Stimulated activated naive CD8-positive, alpha-beta T cell treated with anti-CD3 and anti-CD28 coated beads, Interleukin-15, amount 100 ng/mL, for 72 hours (primary cell): Measurements from ENCODE around the gene ZNF391.
"Not testable (repeated sequence)": the region's sequence is repeated elsewhere in the genome, so short reads cannot be mapped to it uniquely, and the experiment has no call there.

Experiments
- ATAC-seq: fragments of 150-1000 bp; cut with Tn5 transposase; 2 replicates; pipeline ENCODE4 v1.10.0; 2021; ENCODE audit warnings: mild to moderate bottlenecking, moderate library complexity
- DNase-seq, 2 donors: peaks; one replicate each; pipeline ENCODE4 v3.0.0; 2021 to 2022
- H3K27ac Mint-ChIP-seq, 2 donors: one replicate each; pipeline ENCODE4 v1.8.0; 2022; ENCODE audit warnings: mild to moderate bottlenecking in 2 of 2, mixed read lengths in 2 of 2, moderate library complexity in 2 of 2
- H3K27me3 Mint-ChIP-seq: one replicate; pipeline ENCODE4 v1.8.0; 2022; ENCODE audit warnings: mixed read lengths
- H3K4me1 Mint-ChIP-seq: one replicate; pipeline ENCODE4 v1.8.0; 2022; ENCODE audit warnings: mild to moderate bottlenecking, mixed read lengths
- H3K4me3 Mint-ChIP-seq, 2 donors: one replicate each; pipeline ENCODE4 v1.8.0; 2022; ENCODE audit warnings: mild to moderate bottlenecking in 2 of 2, mixed read lengths in 2 of 2, moderate library complexity in 1 of 2
- H3K9me3 Mint-ChIP-seq, 2 donors: one replicate each; pipeline ENCODE4 v1.8.0; 2022; ENCODE audit warnings: mixed read lengths in 2 of 2

The ZNF391 gene

DNA sequence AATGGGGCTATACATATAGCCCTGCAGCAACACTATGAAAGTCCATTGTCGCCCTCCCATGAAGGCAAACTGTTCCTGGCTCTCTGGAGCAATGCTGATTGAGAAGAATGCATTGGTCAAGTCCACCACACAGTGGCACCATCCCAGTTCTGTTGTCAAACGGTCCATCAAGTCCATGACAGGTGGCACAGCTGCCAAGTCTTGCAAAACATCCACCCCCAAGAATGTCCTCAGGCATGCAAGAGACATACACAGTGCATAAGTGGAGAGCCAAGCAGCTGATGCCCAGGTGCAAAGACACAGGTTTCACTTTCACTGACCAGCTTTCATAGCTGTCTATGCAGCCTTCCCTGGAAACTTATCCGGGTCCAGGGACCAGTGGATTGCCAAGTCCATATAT is 17.5 kb downstream of the ZNF391 start:
- H3K4me1 Mint-ChIP-seq, result no peaks in the 10 kb centered on the region
- peaks cover 26 to 33% of the 10 kb centered on the region in 2 donors for H3K9me3 Mint-ChIP-seq
- no peaks in the 10 kb centered on the region for H3K27me3 Mint-ChIP-seq
- no peak overlapping the region for H3K27ac Mint-ChIP-seq
- no peak overlapping the region for H3K4me3 Mint-ChIP-seq
- DNase-seq, result no peak
- no peak for ATAC-seq

DNA sequence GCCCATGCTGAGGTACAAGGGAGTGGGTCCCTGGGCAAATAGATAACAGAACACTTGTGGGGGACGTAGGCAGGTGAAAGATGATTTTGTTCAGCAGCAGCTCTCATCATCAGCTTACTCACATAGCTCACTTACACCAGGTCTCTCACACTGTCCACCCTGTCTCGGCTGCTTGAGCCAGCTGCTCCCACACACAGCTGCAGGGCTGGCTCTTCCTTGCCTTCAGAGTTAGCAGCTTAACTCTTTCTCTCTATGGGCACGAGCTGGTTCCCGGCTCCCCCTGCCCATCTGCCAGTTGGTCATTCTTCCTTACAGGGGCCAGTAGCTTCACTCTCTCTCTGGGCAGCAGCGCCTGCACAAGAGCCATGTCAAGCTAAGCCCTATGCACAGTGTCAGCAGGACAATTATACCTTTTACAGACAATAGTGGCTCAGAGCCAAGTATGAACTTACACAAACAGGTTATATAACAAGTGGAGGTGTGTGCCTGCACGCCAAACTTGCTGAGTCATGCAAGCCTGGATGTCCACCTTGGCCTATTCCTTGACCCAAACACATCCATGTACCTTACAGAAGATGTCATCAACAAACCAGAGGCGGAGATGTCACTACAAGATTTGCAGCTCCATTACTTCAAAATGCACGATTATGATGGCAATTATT is 18.7 kb downstream of the ZNF391 start:
- Mint-ChIP-seq H3K9me3 (peaks cover 14 to 21% of the 10 kb centered on the region in 2 donors), H3K27me3 (no peaks in the 10 kb centered on the region), H3K4me3 (no peak overlapping the region), H3K4me1 (no peaks in the 10 kb centered on the region), H3K27ac (no peak overlapping the region)
- DNase-seq (no peak), ATAC-seq (no peak)

- Mint-ChIP-seq H3K4me3 (no peak overlapping the region), H3K9me3 (no peaks in the 10 kb centered on the region), H3K4me1 (no peaks in the 10 kb centered on the region), H3K27ac (no peak overlapping the region), H3K27me3 (peaks cover 8% of the 10 kb centered on the region)
- ATAC-seq (no peak), DNase-seq (no peak)
Observed at GRCh38 chr6:27414300-27414699, 25.7 kb downstream of the ZNF391 start.

DNA sequence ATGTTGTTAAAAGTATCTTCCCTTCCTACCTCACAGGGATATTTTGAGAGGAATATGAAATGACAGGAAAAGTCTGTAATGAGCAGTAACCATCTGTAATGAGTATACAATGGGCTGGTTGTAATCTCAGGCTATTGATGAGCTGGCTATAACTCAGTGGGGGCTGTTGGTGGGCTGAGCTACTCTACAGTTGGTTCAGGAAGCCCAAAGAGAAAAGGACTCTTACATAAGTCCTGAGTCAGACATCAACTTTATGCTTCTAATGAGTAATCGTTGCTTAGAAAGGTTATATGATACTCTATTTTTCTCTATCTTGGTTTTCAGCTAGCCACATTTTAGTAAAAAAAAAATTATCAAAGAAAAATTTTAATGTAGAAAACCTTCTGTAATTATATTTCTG is 26.4 kb downstream of the ZNF391 start:
- H3K9me3 Mint-ChIP-seq, result no peaks in the 10 kb centered on the region
- no peak overlapping the region for H3K27ac Mint-ChIP-seq
- no peak overlapping the region for H3K4me3 Mint-ChIP-seq
- DNase-seq (no peak), ATAC-seq (no peak)
- peaks cover 14% of the 10 kb centered on the region for H3K27me3 Mint-ChIP-seq
- H3K4me1 Mint-ChIP-seq, result no peaks in the 10 kb centered on the region

GRCh38 chr6:27415898-27416297 is 27.3 kb downstream of the ZNF391 start:
- ATAC-seq, result no peak
- Mint-ChIP-seq H3K27ac (no peak overlapping the region), H3K9me3 (no peaks in the 10 kb centered on the region), H3K27me3 (peaks cover 16% of the 10 kb centered on the region), H3K4me3 (no peak overlapping the region), H3K4me1 (no peaks in the 10 kb centered on the region)
- no peak for DNase-seq

DNA sequence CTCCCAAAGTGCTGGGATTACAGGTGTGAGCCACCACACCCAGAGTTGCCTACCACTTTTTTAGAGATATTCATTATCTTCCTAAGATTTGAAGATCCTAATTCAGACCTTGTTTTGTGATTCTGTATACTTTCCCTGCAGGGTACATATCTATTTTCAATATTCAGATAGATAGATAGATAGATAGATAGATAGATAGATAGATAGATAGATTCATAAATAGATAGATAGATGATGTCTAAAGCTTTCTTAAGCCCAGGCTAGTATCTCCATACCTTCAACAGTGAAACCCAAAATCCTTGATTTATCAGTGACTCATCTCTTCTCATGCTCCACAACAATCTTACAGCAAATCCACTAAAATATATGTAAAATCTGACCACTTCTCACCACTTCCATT is 30.8 kb downstream of the ZNF391 start:
- H3K9me3 Mint-ChIP-seq, result no peaks in the 10 kb centered on the region
- H3K4me1 Mint-ChIP-seq, result no peaks in the 10 kb centered on the region
- H3K27ac Mint-ChIP-seq, result no peak overlapping the region
- no peak for DNase-seq
- H3K4me3 Mint-ChIP-seq, result no peak overlapping the region
- H3K27me3 Mint-ChIP-seq, result peaks cover 26% of the 10 kb centered on the region
- no peak for ATAC-seq

- ATAC-seq (no peak), DNase-seq (no peak)
- H3K27me3 Mint-ChIP-seq, result peaks cover 18% of the 10 kb centered on the region
- no peak overlapping the region for H3K4me3 Mint-ChIP-seq
- no peaks in the 10 kb centered on the region for H3K4me1 Mint-ChIP-seq
- H3K27ac Mint-ChIP-seq, result no peak overlapping the region
- no peaks in the 10 kb centered on the region for H3K9me3 Mint-ChIP-seq
Observed at GRCh38 chr6:27422651-27423332, 34.2 kb downstream of the ZNF391 start.

DNA sequence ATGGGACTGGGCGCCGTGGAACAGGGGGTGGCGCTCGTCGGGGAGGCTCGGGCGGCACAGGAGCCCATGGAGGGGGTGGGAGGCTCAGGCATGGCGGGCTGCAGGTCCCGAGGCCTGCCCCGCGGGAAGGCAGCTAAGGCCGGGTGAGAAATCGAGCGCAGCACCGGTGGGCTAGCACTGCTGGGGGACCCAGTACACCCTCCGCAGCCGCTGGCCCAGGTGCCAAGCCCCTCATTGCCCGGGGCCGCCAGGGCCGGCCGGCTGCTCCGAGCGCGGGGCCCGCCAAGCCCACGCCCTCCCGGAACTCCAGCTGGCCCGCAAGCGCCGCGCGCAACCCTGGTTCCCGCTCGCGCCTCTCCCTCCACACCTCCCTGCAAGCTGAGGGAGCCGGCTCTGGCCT is 36.3 kb downstream of the ZNF391 start:
- H3K4me3 Mint-ChIP-seq, ATAC-seq, DNase-seq, H3K27ac Mint-ChIP-seq, H3K4me1 Mint-ChIP-seq, H3K9me3 Mint-ChIP-seq: not testable (repeated sequence)
- peaks cover 20% of the 10 kb centered on the region for H3K27me3 Mint-ChIP-seq

DNA sequence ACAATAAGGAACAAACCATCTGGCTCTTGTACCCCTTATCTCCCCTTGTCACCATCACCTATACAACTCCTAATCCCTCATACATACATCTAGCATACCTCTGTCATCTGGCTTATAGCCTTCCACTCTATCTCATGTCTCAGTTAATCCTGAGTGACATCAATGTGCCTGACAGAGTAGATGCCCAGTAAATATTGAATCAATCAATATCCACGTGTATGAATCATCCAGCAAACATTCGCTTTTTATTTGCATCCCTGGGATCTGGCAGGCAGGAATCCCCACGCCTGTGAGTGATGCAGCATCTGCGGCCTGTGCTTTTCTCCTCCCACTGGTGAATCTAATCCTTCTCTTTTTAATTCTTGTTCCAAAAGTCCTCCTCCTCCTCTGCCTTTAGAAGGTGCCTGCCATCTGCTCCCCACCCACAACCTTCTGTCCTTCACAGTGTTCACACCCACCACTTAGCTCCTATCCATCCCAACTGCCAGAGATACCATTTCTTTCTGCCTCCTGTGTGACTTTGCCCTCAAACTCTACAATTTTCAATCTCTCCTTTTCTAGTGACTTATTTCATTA is 37.6 kb downstream of the ZNF391 start:
- ATAC-seq, result no peak
- Mint-ChIP-seq H3K4me1 (peaks cover 6% of the 10 kb centered on the region), H3K4me3 (no peak overlapping the region), H3K27ac (no peak overlapping the region), H3K27me3 (peaks cover 18% of the 10 kb centered on the region), H3K9me3 (peaks cover 0 to 10% of the 10 kb centered on the region in 2 donors)
- no peak for DNase-seq

- Mint-ChIP-seq H3K9me3 (peaks cover 4 to 14% of the 10 kb centered on the region in 2 donors), H3K4me3 (no peak overlapping the region), H3K27me3 (peaks cover 10% of the 10 kb centered on the region), H3K4me1 (peaks cover 6% of the 10 kb centered on the region), H3K27ac (no peak overlapping the region)
- peak in 1 of 2 donors; percentile 39 for DNase-seq
- ATAC-seq, result peak; percentile 64
Observed at GRCh38 chr6:27428502-27428901, 39.9 kb downstream of the ZNF391 start.

- ATAC-seq (peak; percentile 80), DNase-seq (no peak)
- no peak overlapping the region for H3K27ac Mint-ChIP-seq
- H3K27me3 Mint-ChIP-seq, result peaks cover 14% of the 10 kb centered on the region
- H3K9me3 Mint-ChIP-seq, result peaks cover 9 to 19% of the 10 kb centered on the region in 2 donors
- no peak overlapping the region for H3K4me3 Mint-ChIP-seq
- H3K4me1 Mint-ChIP-seq, result peaks cover 6% of the 10 kb centered on the region
Observed at GRCh38 chr6:27428966-27429365, 40.4 kb downstream of the ZNF391 start.

DNA sequence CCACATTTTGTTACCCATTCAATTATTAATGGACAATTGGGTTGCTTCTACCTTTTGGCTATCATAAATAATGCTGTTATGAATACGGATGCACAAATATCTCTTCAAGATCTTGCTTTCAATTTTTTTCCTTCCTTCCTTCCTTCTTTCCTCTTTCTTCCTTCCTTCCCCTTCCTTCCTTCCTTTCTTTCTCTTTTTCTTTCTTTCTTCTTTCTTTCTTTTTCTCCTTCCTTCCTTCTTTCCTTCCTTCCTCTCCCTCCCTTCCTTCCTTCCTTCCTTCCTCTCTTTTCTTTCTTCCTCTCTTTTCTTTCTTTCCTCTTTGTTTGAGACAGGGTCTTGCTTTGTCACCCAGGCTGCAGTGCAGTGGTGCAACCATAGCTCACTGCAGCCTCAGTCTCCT is 45.2 kb downstream of the ZNF391 start:
- H3K9me3 Mint-ChIP-seq, result peaks cover 17 to 25% of the 10 kb centered on the region in 2 donors
- no peak overlapping the region for H3K27ac Mint-ChIP-seq
- DNase-seq, result no peak
- no peak for ATAC-seq
- no peak overlapping the region for H3K4me3 Mint-ChIP-seq
- peaks cover 26% of the 10 kb centered on the region for H3K27me3 Mint-ChIP-seq
- peaks cover 6% of the 10 kb centered on the region for H3K4me1 Mint-ChIP-seq

DNA sequence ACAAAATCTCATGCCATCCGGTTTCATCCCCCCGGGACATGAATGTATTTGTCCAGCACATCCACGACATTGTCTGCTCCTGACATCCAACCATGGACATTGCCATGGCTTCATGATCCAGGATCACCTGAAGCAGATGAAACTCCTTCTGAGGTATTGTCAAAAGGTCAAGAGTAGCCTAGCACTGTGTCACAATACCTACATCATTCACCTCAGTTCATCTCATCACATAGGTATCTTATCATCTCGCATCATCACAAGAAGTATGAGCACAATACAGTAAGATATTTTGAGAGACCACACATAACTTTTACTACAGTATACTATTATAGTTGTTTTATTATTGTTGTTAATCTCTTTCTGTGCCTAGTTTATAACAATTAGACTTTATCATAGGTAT is 50.8 kb downstream of the ZNF391 start:
- DNase-seq, result no peak
- H3K4me1 Mint-ChIP-seq, result no peaks in the 10 kb centered on the region
- H3K4me3 Mint-ChIP-seq, result no peak overlapping the region
- peaks cover 5 to 11% of the 10 kb centered on the region in 2 donors for H3K9me3 Mint-ChIP-seq
- peaks cover 8% of the 10 kb centered on the region for H3K27me3 Mint-ChIP-seq
- H3K27ac Mint-ChIP-seq, result no peak overlapping the region
- ATAC-seq, result no peak

- H3K4me1 Mint-ChIP-seq, result no peaks in the 10 kb centered on the region
- no peak overlapping the region for H3K27ac Mint-ChIP-seq
- no peak for DNase-seq
- H3K9me3 Mint-ChIP-seq, result peaks cover 8 to 12% of the 10 kb centered on the region in 2 donors
- H3K27me3 Mint-ChIP-seq, result peaks cover under 1% of the 10 kb centered on the region
- no peak for ATAC-seq
- H3K4me3 Mint-ChIP-seq, result no peak overlapping the region
Observed at GRCh38 chr6:27441001-27441400, 52.4 kb downstream of the ZNF391 start.

DNA sequence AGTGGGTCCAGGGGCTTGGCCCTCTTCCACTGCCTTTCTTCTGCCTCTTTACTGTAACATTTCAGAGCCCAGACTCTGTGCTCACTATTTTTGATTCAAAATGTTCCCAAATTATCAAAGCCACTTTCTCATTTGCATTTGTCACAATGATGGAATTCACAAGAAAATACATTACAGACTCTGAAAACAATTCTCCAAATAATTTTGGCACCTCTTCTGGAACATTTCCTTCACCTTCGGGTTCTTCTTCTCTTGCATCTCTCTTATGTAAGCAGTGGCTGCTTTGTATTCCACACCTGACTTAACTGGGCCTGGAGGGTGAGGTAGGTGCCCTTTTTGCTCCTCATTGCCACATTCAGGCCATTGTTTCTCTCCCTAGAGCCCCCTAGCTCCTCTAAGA is 54.4 kb downstream of the ZNF391 start:
- no peak overlapping the region for H3K4me3 Mint-ChIP-seq
- no peaks in the 10 kb centered on the region for H3K4me1 Mint-ChIP-seq
- H3K27ac Mint-ChIP-seq, result no peak overlapping the region
- no peaks in the 10 kb centered on the region for H3K27me3 Mint-ChIP-seq
- no peak for DNase-seq
- H3K9me3 Mint-ChIP-seq, result peaks cover 10 to 17% of the 10 kb centered on the region in 2 donors
- no peak for ATAC-seq

DNA sequence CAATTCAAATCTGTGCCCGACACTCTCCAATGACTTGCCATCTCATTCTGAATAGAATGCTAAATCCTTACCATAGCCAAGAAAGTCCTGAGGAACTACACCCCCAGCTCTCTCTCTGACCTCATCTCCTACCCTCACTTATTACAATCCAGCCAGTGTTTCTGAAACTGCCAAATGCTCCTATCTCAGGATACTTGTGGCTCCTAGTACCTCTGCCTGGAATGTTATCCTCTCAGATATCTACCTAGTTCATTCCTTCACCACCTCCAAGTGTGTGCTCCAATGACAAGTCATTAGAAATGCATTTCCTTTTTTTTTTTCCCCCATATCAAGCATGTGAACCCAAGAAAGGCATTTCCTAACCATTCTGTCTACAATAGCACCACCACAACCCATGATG is 59.9 kb downstream of the ZNF391 start:
- H3K27ac Mint-ChIP-seq, result no peak overlapping the region
- no peaks in the 10 kb centered on the region for H3K27me3 Mint-ChIP-seq
- H3K9me3 Mint-ChIP-seq, result peaks cover 46 to 56% of the 10 kb centered on the region in 2 donors
- DNase-seq (no peak), ATAC-seq (no peak)
- no peak overlapping the region for H3K4me3 Mint-ChIP-seq
- no peaks in the 10 kb centered on the region for H3K4me1 Mint-ChIP-seq
